Mucosa of stomach (tissue), 1 donor: ENCODE data around the gene SLC6A20.

Experiments
- H3K27me3 ChIP-seq: one replicate; pipeline ENCODE4 v1.7.0; 2013; ENCODE audit warnings: mild to moderate bottlenecking, low read length; ENCODE audit not compliant: control insufficient read depth, insufficient read depth
- H3K36me3 ChIP-seq: one replicate; pipeline ENCODE4 v1.7.0; 2013; ENCODE audit warnings: low read length; ENCODE audit not compliant: control insufficient read depth, insufficient read depth
- H3K4me1 ChIP-seq: one replicate; pipeline ENCODE4 v1.7.0; 2013; ENCODE audit warnings: mild to moderate bottlenecking, low read length; ENCODE audit not compliant: control insufficient read depth, insufficient read depth
- H3K4me3 ChIP-seq: one replicate; pipeline ENCODE4 v1.7.0; 2013; ENCODE audit warnings: low read length
- H3K9ac ChIP-seq: one replicate; pipeline ENCODE4 v1.7.0; 2013; ENCODE audit warnings: mild to moderate bottlenecking, low read length, moderate library complexity
- H3K9me3 ChIP-seq: one replicate; pipeline ENCODE4 v1.7.0; 2013; ENCODE audit warnings: mild to moderate bottlenecking, low read length, moderate library complexity; ENCODE audit not compliant: control insufficient read depth
- donor health status: Pancreatic carcinoma.

Gene SLC6A20

GRCh38 chr3:45724911-45725310, 71.4 kb downstream of the SLC6A20 start:
- Histone ChIP-seq H3K4me3 (no peak overlapping the region), H3K27me3 (no peaks in the 10 kb centered on the region), H3K9ac (no peak overlapping the region), H3K36me3 (no peaks in the 10 kb centered on the region), H3K9me3 (no peaks in the 10 kb centered on the region), H3K4me1 (no peaks in the 10 kb centered on the region)

GRCh38 chr3:45719655-45720487, 76.5 kb downstream of the SLC6A20 start:
- Histone ChIP-seq H3K9ac (no peak overlapping the region), H3K4me1 (no peaks in the 10 kb centered on the region), H3K36me3 (no peaks in the 10 kb centered on the region), H3K27me3 (no peaks in the 10 kb centered on the region), H3K9me3 (no peaks in the 10 kb centered on the region), H3K4me3 (no peak overlapping the region)

GRCh38 chr3:45716790-45717336, 79.5 kb downstream of the SLC6A20 start:
- no peaks in the 10 kb centered on the region for H3K4me1 ChIP-seq
- no peaks in the 10 kb centered on the region for H3K9me3 ChIP-seq
- no peak overlapping the region for H3K4me3 ChIP-seq
- H3K36me3 ChIP-seq = no peaks in the 10 kb centered on the region
- no peaks in the 10 kb centered on the region for H3K27me3 ChIP-seq
- no peak overlapping the region for H3K9ac ChIP-seq

- Histone ChIP-seq H3K4me3 (no peak overlapping the region), H3K27me3 (no peaks in the 10 kb centered on the region), H3K36me3 (no peaks in the 10 kb centered on the region), H3K9me3 (no peaks in the 10 kb centered on the region), H3K4me1 (no peaks in the 10 kb centered on the region), H3K9ac (no peak overlapping the region)
Observed at GRCh38 chr3:45715945-45716344, 80.4 kb downstream of the SLC6A20 start.

GRCh38 chr3:45712434-45713110, 83.8 kb downstream of the SLC6A20 start:
- no peaks in the 10 kb centered on the region for H3K9me3 ChIP-seq
- no peaks in the 10 kb centered on the region for H3K36me3 ChIP-seq
- H3K27me3 ChIP-seq = no peaks in the 10 kb centered on the region
- no peak overlapping the region for H3K9ac ChIP-seq
- H3K4me3 ChIP-seq = no peak overlapping the region
- no peaks in the 10 kb centered on the region for H3K4me1 ChIP-seq

- Histone ChIP-seq H3K9me3 (no peaks in the 10 kb centered on the region), H3K27me3 (no peaks in the 10 kb centered on the region), H3K4me3 (no peak overlapping the region), H3K36me3 (no peaks in the 10 kb centered on the region), H3K4me1 (no peaks in the 10 kb centered on the region), H3K9ac (no peak overlapping the region)
Observed at GRCh38 chr3:45711931-45712330, 84.4 kb downstream of the SLC6A20 start.

- Histone ChIP-seq H3K36me3 (no peaks in the 10 kb centered on the region), H3K9me3 (no peaks in the 10 kb centered on the region), H3K9ac (no peak overlapping the region), H3K4me3 (no peak overlapping the region), H3K4me1 (no peaks in the 10 kb centered on the region), H3K27me3 (no peaks in the 10 kb centered on the region)
Observed at GRCh38 chr3:45705839-45706808, 90.2 kb downstream of the SLC6A20 start.
